ENCODE results near the gene CCDC167.

The CCDC167 gene

DNA sequence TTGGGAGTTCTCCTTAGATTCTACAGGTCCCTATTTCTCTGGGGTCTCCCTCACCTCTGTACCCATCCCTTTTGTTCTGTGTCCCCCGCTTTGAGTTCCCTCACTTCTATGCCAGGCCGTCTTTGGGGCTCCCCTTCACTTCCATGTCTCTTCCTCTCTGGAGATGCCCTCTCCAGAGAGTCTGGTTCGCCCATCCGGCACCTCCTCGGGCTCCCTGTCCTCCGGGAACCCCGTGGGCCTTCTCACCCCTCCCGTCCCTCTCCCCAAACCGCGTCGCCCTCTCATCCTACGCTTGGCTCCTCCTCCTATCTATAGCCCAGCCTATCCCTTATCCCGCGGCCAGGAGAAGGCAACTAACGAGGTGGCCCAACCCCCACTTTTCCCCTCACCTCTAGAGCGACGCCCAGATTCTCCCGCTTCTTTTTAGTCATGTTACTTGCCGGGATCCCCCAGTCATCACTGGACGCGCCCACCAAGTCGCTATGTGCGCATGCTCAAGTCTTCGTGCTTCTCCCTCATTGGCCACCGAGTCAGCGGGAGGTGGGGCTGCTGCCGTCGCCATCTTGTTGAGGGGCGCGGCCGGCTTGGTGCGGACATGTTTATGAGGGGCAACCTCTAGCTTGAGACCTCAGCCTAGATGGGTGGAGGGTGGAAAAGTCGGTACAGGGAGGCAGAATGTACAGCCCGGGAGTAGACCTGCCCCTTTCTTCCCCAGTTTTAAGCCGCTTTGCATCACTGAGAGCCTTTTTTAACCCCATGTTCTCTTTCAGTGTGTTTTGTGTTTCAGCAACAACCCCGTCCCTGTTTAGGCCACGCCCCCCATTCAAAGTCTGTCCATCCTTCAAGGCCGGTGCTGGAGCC lies at the start of gene CCDC167:
Gene CCDC167, minus strand, starts transcription at position 461 of the 861 bp plus-strand sequence. Its CDS starts 30 bp downstream, at position 431.
- peak; percentile 98 for DNase-seq (ENCODE audit: low spot score)
- FAIRE-seq = peak; percentile 61

DNA sequence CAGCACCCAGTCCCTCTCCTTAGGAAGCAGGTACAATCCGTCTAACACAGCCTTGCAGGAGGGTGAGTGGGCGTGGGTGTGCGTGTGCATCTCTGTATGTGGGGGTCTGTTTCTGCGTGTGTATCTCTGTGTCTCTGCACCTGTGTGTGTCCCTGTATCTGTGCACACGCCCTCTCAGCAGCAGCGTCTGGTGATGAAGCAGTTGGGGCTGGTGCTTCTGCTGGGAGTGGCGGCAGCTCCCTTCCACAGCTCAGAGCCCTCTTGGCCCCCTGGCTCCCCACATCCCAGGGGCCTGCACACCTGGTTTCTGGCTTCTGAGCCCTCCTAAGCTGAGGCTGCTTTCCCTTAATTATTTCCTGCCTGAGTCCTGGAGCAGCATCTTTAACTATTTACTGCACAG lies 49.5 kb upstream of the CCDC167 start:
- DNase-seq (ENCODE audit: low spot score) (no peak), FAIRE-seq (no peak)

DNA sequence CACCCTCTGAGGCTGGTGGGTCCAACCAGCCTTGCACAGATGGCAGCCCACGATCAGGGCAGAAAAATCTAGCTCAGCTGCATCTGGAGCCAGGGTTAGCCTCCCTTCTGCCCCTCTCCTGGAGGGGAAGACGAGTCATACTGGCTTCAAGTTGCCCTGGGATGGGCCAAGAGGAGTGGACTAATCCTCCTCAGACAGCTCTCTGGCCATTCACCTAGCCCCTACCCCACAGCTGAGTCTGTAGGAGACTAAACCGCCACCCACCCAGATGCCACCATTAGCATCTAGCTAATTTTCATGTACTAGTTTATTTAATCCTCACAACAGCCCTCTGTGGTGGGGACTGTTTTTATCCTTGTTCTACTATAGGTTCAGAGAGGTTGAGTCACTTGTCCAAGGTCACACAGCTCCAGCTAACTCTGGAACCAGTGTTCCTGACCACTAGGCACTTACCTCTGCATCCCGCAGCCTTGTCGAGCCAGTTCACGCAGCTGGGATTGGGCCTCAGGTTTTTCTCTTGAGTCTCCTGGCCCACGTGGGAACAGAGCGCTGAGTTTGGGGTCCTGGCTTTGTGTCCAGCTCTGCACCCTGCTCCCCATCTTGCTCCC lies 48.5 kb upstream of the CCDC167 start:
- no peak for FAIRE-seq

DNA sequence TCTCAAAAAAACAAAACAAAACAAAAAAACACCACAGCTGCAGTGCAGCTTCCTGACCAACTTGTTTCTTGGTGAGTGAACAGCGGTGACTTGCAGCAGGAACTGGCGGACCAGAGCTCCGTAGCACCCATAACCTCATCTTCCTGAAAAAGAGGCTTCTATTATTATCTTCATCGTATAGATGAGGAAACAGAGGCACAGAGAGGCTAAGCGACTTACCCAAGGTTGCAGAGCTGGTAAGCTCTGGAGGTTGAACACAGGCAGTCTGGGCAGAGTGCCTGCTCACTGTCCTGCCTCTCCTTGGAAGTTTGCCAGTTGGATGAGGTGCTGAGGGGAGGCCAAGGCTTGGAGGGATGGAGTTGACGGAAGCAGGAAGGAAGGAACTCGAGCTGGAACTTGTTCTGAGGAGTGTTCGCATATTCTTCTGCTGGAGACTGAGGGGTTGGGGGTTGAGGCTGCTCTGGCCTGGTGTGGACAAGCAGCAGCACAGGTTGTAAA lies 47.9 kb upstream of the CCDC167 start:
- no peak for FAIRE-seq
- peak; percentile 63 for DNase-seq (ENCODE audit: low spot score)

More for the DNA sequence above, 48.5 kb upstream of the CCDC167 start:
- no peak for DNase-seq (ENCODE audit: low spot score)

DNA sequence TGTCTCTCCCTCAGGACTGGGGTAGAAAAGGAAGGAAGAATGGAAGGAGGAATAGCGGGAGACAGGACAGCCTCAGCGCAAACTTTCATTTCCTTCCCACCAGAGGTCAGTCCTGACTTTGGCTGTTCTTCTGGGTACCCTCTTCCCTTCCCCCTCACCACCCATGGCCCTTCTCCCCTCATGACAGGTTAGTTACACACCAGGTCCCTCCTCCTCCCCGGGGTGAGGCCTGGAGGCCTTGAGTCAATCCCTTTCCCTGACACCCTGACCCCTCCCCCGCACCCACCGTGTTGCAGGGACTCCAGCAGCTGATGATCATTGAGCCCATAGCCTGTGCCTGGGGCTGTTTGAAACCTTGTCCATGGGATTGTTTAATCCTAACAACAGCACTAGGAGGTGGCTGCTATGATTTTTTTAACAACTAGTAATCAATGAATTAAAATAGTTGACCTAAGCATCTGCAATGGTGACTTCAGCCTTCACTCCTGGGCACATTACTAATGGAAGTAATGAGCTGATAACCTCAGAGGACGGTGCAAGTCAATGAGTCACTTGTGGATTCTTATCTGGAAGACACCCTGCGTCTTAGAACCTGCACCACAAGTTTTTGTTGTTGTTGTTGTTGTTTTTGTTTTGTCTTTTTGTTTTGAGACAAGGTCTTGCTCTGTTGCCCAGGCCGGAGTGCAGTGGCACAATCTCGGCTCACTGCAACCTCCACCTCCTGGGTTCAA lies 46.6 kb upstream of the CCDC167 start:
- FAIRE-seq = no peak

DNA sequence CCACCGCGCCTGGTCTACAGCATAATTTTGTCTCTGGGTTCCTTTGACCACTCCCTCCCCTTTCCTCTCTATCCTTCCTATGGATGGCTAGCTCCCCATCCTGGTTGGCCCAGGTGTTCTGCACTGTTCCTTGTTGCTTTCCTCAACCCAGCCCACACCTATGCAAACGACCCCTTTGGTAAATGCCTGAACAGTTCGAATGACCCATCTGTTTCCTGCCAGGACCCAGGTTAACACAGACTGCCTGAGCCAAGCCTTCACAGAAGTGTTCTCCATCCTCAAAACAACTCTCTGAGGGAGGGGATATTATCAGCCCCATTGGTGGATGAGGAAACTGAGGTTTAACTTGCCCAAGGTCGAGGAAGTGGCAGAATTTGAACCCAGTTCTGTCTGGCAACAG lies 44.8 kb upstream of the CCDC167 start:
- DNase-seq (ENCODE audit: low spot score) (no peak), FAIRE-seq (no peak)

More for the DNA sequence above, 46.6 kb upstream of the CCDC167 start:
- no peak for DNase-seq (ENCODE audit: low spot score)

DNA sequence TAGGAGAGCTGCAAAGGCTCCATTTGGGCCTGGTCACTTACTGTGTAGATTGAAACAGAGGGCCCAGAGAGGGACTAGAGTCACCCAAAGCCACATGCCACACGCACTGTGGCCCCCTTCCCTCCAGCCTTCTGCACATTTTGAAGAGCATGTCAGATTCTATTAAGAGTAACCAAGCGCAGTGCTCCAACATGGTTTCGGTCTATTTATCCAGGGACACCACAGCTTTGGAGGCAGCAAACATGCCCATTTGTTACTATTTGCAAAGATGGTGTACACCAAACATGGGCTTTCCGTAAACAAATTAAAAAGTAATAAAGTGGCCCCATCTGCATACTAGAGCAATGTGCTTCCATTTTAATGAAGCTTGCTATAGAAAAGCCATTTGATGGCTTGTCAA lies 43.7 kb upstream of the CCDC167 start:
- no peak for DNase-seq (ENCODE audit: low spot score)
- no peak for FAIRE-seq

DNA sequence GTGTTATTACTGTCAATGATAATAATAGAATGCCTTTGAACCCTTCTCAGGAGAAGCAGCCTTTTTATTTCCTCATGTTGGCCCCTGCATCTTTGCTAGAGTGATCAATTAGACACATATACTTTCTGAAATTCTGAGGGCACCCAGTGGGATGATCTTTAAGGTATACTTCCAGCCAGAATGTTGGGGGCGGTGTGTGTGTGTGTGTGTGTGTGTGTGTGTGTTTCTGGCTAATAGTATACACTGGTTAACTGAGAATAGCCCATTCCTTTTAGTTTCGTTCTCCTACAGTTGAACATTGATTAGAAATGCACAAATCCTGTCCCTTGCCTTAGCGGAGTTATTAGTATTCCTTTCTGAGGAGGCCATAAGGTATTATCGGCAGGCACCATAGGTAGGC lies 41.7 kb upstream of the CCDC167 start:
- FAIRE-seq (no peak), DNase-seq (ENCODE audit: low spot score) (no peak)

DNA sequence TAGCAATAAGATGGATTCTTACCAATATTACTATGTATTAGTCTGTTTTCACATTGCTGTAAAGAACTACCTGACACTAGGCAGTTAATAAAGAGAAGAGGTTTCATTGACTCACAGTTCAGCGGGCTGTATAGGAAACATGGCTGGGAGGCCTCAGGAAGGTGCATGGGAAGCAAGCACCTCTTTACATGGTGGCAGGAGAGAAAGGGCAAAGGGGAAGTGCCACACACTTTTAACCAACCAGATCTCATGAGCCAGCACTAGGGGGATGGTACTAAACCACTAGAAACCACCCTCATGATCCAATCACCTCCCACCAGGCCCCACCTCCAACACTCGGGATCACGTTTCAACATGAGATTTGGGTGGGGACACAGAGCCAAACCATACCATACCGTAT lies 40.7 kb upstream of the CCDC167 start:
- no peak for FAIRE-seq
- no peak for DNase-seq (ENCODE audit: low spot score)

DNA sequence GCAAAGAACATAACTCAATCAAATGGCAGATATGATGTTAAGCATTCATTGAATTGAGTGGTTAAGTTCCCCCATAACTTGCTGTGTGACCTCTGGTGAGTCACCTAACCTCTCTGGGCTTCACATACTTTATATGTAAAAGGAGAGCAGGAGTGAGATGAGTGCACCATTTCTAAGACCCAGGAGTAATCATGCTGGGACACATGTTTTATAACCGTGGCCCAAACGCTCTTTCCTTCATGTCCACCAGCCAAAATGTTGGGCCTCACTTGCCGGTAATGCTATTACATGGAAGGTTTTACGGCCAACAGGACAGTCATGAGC lies 40.3 kb upstream of the CCDC167 start:
- DNase-seq (ENCODE audit: low spot score) (no peak), FAIRE-seq (no peak)

DNA sequence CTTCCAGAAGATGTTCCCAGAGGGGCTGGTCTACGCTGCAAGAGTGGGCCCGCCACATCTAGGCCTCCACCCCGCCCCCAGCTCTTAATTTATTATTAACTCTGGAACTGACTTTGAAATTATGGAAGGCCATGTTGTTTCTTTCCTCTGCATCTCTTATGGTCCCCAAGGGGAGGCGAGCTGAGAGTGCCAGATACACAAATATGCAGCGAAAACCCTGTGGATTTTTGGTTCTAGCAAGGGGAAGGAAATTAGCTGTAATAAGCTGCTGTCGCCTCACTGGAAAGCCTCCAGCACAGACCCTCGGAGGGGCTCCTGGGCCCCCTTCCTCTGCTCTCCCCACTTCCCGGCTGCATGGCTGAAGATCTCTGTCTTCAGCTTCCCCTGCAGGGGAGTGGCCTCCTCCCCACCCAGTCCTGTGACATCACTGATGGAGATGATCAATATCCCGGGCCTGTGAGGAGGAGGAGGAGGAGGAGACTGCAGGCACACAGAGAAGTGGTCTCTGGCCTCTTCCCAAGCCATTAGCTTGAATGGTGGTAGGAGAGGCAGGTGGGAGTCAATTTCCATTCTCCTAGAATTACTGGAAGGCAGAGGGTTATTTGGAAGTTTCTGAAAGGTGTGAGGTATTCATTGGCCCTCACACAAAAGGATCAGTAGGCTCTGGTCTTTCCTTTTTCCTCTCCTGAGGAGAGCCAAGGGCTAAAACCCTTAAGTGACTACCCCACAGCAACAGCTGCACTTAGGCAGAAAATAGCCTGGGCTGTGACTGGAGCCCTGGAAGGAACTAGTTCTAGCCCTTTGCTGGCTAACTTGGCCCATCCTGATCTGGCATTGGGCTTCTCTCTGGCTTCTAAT lies 39.7 kb upstream of the CCDC167 start:
- DNase-seq (ENCODE audit: low spot score) (no peak), FAIRE-seq (no peak)

DNA sequence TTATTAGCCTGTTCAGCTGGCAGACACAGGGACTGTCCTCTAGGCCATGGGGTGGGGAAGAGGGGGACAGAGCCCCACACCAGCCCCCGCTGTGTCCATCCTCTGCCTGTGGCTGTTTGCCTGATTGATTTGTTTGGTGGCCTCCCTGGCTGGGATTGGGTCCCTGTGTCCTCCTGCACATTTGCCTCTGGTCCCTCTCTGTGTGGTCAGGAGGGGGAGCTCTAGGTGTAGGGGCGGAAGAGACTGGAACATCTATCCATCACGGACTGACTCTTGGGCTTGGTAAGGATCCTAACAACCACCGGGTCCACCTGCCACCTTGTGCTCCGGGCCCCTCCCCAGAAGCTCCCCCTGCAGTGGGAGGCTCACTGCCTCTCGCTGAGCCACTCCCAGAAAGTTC lies 38.4 kb upstream of the CCDC167 start:
- peak; percentile 45 for DNase-seq (ENCODE audit: low spot score)
- FAIRE-seq = peak; percentile 80

DNA sequence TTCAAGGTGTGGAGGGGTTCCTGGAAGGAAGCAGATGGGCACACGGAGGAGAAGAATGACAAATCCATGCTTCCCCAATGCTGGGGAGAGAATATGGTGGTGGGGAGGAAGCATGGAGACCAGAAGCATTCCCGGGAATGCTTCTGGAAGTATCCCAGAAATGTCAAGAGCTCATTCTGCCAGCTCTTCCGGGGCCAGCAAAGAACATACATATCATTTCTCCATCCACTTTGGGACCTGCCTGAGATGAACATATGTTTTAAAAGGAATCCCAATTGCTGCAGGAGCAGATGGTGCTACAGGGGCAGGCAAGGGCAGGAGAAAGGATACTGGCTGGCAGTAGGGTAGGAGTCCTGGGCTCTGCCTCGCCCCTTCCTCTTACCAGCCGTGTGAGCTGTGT lies 37.9 kb upstream of the CCDC167 start:
- DNase-seq (ENCODE audit: low spot score) (no peak), FAIRE-seq (no peak)

DNA sequence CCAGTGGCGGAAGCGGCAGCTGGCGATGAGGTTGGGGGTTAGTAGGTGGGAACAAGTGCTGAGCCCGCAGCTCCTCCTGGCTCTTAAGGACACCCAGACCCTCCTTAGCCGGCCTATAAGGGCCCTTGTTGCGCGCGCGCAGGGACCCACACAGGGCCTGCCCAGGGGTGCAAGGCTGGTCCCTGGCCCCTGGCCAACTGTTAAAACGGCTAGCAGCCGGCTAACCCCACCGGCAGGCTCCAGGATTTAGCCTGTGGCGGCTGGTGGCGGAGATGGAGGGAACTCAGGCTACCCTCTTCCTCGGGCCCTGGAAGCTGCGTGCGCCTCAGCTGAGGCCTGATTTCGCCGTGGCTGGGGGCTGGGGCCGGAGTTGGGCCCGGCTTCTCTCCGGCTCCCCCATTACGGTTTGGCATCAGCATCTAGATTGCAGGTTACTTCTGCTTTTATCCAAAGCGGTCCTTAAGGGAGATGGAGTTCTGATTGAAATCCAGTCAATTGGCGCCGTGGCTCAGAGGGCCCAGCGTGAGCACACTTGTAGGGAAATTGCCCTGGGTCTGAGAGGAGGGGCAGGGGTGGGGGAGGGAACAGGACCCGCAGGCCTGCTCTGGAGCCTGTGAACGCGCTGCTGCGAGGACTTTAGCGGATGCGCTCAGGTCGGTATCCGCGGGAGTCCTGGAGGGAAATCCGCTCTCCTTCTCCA lies 36.9 kb upstream of the CCDC167 start:
- DNase-seq (ENCODE audit: low spot score) = no peak
- no peak for FAIRE-seq

DNA sequence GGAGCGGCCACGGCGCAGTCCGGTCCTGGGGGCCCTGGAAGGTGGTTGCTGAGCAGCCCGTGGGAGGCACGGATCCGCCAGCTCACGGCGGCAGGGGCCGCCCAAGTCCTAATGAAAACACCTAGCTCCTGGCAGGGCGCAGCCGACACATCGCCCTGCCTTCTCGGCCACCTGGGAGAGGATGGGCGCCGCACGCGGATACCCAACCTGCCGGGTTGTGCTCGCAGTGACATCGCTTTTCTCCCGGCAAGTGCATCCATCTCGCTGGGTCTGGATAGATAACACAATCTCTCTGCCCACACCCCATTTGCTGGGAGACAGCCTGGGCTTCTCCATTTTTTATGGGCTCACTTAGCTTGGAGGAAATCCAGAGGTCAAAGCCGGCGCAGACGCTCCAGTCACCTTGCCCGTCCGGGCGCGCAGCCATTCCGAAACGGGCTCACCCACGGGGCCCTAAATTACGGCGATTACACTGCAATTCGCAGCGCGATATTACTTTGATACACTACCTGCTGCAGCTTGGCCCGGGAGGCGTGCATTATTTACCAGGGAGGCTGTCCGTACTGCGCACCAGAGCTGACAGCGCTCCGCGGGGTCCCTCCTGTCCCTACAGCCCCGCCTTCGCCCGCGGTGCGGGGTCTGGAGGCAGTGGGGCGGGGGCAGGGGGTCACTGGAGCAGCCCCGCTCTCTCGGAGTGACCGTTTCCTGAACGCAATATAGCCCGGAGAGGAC lies 36.2 kb upstream of the CCDC167 start:
- FAIRE-seq (no peak), DNase-seq (ENCODE audit: low spot score) (no peak)

DNA sequence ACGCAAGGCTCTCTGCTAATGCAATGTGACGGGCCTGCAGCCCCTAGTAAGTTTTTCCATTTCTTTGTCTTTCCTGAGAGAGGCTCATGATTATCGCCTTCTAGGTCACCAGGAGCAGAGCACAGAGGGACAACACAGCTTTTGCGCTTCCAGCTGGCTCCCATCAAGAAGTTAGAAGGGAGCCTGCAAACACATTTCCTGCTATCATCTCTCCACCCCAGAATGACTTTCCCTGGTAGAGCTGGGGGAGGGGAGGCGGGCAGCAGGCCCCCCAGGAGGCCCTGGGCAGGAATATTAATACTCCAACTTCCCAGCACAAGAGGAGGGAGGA lies 35.7 kb upstream of the CCDC167 start:
- no peak for FAIRE-seq
- DNase-seq (ENCODE audit: low spot score) = no peak

DNA sequence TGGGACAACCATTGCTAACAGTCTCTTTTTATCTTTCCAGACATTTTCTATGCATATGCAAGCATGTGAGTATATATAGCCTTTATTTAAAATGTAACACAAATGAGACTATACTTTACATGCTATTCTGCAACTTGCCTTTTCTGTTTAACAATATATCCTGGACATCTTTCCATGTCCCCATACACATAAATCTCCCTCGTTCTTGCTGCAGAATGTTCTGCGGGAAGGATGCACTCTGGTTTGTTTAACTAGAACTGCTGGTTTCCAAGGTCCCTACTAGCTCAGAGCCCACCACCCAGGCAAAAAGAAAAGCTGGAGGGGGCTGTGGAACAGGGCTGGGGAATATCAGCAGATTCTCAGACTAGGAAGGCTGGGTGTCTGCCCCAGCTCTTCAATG lies 35.2 kb upstream of the CCDC167 start:
- FAIRE-seq = no peak
- DNase-seq (ENCODE audit: low spot score) = no peak

DNA sequence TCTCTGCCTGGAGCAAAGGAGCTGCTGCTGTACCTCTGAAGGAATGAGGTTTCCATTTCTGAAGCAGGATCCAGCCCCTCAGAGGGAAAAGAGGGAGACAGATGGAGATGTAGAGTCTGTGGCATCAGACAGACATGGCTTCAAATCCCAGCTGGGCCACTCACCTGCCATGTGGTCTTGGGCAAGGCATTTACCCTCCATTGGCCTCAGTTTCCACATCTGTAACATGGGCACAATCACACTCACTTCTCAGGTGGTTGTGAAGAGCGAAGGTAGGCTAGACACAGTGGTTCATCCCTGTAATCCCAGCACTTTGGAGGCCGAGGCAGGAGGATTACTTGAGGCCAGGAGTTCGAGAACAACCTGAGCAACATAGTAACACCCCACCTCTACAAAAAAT lies 32.4 kb upstream of the CCDC167 start:
- FAIRE-seq (peak; percentile 67), DNase-seq (ENCODE audit: low spot score) (no peak)

DNA sequence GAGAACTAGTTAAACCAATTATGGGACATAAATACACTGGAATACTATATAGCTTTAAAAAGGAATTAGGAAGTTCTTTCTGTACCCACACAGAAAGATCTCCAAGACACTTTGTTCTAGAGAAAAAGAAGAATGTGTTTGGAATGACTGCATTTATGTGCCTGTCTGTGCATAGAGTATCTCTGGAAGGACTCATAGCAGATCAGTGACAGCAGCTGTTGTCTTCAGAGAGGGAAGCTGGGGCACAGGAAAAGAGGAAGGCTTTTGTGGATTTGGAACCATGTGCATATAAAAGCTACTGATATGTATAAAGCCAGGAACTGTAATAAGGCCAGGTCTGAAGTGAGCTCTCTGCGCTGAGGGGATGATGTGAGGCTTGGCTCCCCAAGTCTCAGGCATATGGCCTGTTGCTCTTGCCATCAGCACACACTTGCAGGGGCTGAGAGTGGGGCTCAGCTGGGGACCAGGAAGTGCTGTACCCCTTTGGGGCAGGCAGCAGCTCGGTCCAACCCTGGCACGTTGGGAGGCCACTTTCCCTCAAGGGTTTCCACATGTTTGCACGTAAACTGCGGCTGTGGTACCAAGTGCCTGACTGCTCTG lies 31.8 kb upstream of the CCDC167 start:
- FAIRE-seq (no peak), DNase-seq (ENCODE audit: low spot score) (no peak)

DNA sequence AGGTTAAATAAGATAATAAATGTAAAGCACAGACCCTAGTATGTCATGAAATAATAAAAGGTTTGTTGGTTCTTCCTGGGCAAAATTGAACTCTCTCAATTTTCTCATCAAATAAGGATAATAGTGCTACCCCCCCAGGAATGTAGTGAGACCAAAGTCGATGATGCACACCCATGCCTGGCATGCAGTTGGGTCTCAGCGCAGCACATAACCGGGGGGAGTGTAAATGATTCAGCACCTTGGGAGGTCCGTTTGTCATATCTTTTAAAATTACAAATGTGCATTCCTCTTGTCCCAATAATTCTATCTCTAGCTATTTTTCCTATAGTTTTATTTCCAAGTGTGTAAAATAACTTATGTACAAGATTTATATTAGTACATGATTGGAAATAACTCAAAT lies 31.3 kb upstream of the CCDC167 start:
- DNase-seq (ENCODE audit: low spot score) = peak; percentile 70
- no peak for FAIRE-seq

All from urothelium cell line (cell line).